GM21515 (cell line): Measurements from ENCODE around the gene EMP2.
"Not testable (repeated sequence)": the region's sequence is repeated elsewhere in the genome, so short reads cannot be mapped to it uniquely, and the experiment has no call there.

Source experiments
- ATAC-seq: cut with Tn5 transposase; IDR thresholded peaks from one replicate; pipeline ENCODE4 v1.9.1; 2021; ENCODE audit not compliant: unreplicated experiment

The EMP2 gene

DNA sequence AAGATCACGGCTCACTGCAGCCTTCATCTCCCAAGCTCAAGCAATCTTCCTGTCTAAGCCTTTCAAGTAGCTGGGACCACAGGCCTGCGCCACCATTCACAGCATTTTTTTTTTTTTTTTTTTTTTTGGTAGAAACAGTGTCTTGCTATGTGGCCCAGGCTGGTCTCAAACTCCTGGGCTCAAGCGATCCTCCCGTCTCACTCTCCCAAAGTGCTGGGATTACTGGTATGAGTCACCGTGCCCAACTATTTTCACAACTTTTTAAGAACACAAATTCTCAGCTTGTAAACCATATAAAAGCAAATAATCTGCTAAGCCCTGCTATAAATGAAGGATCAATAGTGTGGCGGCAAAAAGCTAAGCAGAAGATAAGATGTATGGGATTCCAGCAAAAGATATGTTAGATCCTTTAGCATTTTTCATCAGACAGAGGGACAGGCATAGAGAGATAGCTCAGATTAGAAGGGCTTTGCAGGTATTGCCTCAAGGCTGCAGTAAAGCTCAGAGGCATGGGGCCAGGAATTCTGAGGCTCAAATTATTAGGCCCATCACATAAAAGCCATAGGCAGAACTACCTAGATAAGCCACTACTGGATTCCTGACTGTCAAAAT, 55.1 kb downstream of the EMP2 start:
- no peak for ATAC-seq

- no peak for ATAC-seq
These were observed 57.4 kb downstream of the EMP2 start for GRCh38 chr16:10522966-10523365.

DNA sequence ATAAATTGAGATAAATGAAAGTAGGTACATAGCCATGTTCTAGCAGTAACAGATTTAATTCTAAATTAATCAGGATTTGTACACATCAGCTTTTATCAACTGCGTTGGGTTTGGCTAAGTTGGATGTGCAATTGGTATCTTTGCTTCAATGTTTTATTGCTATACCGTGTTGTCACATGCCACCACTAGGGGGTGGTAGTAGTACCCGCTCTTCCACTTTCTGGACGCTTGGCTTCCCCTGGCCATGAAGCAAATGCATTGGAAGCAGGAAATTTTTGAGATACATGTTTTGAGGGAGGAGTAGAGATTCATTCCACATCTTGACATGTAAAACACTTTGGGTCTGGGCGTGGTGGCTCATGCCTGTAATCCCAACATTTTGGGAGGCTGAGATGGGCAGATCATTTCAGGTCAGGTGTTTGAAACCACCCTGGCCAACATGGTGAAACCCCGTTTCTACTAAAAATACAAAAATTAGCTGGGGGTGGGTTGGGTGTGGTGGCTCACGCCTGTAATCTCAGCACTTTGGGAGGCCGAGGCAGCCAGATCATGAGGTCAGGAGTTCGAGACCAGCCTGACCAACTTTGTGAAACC, 58.6 kb downstream of the EMP2 start:
- no peak for ATAC-seq

- no peak for ATAC-seq
These were observed 59.4 kb downstream of the EMP2 start for GRCh38 chr16:10520869-10521578.

- ATAC-seq: no peak
These were observed 60.2 kb downstream of the EMP2 start for GRCh38 chr16:10519929-10520868.

- no peak for ATAC-seq
These were observed 61.1 kb downstream of the EMP2 start for GRCh38 chr16:10519297-10519696.

GRCh38 chr16:10518479-10519041, 61.8 kb downstream of the EMP2 start:
- no peak for ATAC-seq

DNA sequence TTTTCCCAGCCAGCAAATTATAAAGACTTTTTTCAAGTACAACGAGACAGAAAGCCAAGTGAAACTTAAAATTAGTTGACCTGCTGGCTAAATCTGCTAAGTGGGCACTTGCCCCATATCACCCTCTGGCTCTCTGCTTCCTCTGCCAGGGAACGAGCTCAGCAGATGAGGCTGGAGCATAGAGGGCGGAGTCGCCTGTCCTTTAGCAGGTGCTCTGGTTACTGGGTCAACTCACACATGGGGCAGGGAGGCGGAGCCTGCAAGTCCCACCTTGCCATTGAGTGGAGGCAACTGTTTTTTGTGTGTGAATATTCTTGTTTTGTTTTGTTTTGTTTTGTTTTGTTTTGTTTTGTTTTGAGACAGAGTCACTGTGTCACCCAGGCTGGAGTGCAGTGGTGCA, 62.5 kb downstream of the EMP2 start:
- no peak for ATAC-seq

DNA sequence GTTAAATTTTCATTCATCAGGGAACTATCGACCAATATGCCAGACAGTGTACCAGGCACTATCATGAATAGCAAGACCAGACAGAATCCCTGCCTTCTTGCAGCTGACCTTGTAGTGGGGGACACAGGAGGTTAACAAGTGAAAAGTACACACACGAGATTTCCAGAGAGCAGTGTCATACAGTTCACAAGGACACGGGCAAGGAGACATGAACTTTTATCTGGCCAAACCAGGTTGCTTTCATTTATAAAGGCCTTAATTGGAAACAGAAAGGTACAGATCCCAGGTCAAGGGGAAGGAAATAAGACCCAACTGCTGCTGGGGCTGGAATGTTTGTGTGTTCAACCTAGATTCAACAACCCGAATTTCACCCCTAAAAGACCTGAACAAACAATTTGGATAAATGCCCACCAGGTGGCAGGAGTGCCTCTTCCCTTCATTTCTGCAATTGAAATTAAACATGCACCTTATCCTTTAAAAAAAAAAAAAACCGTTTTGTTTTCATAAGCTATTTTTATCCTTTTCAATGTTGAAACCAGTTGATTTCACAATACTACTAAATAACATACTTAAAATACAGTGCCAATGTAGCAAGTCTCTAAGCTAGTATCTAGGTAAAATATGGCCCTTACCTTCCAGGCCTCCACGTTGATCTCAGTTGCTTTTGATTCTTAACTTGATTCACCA, 65.9 kb downstream of the EMP2 start:
- no peak for ATAC-seq

DNA sequence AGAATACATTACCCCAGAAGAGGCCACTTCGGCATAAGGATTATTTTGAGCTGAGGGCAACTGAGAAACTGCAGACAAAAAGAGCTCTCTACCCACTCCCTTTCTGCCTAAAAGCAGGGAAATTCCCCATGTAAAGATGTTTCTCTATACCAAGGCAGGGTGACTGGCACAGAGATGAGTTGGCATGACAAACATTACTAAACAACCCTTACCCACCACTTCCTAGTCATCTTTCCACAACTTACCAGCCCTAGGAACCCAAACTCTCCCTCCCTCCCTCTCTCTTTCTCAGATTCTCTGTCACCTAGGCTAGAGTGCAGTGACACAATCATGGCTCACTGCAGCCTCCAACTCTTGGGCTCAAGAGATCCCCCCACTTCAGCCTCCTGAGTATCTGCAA, 68.6 kb downstream of the EMP2 start:
- ATAC-seq: no peak

- no peak for ATAC-seq
These were observed 70.1 kb downstream of the EMP2 start for GRCh38 chr16:10510279-10510678.

DNA sequence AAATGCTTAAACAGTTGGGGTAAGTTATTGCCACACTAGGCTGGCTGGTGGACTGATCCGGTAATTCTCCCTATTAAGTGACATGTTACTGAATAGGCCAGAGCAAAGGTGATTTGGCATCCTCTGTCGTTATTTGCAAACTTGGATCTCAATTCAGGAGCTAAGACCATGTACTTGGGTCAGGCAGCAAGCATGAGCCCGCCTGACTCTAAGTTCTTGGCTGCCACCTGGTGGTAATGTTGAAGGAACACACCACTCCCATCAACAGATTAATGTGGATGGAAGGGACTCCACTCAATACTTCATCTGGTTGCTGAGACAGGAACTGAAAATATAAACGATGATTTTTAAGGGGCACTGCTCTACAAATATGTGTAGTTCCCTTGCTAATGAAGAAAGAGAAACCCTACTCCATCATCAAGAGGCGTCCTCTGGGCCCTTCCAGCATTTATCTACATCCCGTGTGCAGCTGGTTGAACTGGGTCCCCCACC, 70.8 kb downstream of the EMP2 start:
- peak; percentile 86 for ATAC-seq

GRCh38 chr16:10505286-10505685, 75.1 kb downstream of the EMP2 start:
- ATAC-seq: not testable (repeated sequence)

DNA sequence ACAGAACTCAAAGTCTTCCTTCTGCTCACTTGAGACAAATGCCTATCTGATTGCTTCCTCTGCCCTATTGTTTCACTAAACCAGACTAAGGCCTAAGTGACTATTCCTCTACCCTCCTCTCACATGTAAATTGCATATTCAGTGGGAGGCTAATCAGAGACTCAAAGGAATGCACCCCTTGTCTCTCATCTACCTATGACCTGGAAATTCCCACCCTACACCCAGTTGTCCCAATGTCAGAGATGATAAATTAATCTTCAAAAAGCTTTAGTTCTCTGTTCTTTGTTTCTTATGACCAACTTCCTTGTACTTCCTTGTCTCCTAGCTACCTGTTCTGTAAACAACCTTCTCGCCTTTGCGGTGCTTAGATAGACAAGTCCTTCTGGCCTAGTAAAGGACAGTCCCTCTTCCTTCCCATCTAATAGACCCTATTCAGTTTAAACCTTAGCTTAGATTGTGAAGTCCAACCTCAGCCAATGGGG, 76.0 kb downstream of the EMP2 start:
- no peak for ATAC-seq

- no peak for ATAC-seq
These were observed 77.6 kb downstream of the EMP2 start for GRCh38 chr16:10502776-10503175.

DNA sequence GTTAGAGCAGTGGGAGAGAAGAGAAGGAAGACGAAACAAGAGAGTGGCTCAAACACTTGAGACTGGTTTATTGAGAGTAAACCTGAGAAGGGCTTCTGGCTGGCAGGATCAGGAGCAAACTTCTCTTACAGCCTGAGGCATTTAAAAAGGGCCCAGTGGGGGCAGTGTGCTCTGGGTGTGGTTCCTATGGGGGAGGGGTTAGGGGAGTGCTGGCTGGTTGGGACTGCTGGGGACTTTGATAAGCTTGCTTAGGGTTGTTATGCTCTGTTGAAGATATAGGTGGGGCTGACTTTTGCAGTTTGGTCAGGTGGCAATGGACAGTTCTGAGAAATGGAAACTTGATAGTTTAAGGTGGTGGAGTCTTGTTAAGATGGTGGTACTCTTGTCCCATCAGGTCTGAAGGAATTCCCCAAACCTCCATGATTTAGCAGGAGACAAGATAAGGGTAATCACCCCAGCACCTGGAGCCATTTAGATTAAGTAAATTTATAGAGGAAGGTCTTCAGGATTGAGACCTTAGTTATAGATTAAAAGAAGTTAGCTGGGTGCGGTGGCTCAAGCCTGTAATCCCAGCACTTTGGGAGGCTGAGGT, 79.3 kb downstream of the EMP2 start:
- ATAC-seq: no peak

GRCh38 chr16:10500582-10500981, 79.8 kb downstream of the EMP2 start:
- no peak for ATAC-seq

DNA sequence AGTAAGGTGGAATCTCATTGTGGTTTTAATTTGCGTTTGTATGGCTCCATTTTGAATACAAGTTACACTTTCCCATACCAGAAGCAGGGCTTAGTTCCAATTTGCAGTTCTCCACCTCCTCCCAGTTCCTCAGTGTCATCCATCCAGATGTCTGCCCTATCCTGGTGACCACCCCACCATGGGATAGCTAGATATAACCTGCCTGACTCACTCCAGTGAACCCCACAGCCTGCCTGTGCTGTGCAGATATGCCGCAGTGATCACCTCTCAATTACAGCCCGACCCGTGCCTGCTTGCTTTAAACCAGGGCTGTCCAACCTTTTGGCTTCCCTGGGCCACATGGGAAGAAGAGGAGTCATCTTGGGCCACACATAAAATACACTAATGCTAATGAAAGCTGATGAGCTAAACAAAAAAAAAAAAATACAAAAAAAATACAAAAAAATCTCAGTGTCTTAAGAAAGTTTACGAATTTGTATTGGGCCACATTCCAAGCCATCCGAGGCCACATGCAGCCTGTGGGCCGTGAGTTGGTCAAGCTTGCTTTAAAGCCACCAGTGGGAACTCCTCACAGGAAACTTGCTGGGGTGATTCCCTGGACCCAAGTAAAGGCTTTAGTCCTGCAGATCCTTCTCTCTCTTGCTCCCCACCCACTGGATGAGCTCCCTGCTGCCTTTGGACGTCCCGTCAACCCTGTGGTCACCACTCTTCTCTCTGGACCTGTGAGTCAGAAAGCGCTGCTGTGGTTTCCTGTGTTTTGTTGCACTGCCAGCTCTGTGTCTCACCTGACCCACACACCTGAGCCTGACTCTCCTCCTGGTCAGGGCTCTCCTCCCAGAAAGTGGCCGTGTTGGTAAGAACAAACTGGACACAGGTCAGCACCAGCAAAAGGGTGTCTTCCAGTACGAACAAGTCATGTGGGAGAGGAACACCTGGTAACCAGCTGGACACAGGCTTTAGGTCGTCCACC, 83.0 kb downstream of the EMP2 start:
- ATAC-seq: no peak

- no peak for ATAC-seq
These were observed 85.4 kb downstream of the EMP2 start for GRCh38 chr16:10495031-10495345.
